Activated T-helper 1 cell treated with anti-CD3 and anti-CD28 coated beads, Interleukin-12 subunit alpha, Interleukin-12 subunit beta, Interleukin-2, Interleukin-4 antibody, amounts not matched to agents 30 ng/mL and 10 ng/mL and 1 ng/mL, durations not matched to agents 14 hours and 24 hours and 36 hours (primary cell): ENCODE measurements around the gene PLSCR1. TPM values are rescaled to one million over a fixed set of nuclear protein-coding genes. Genes with fewer than 3 reads are reported as not detected.
"Not testable (repeated sequence)": the region's sequence is repeated elsewhere in the genome, so short reads cannot be mapped to it uniquely, and the experiment has no call there.

Source experiments
- DNase-seq: peaks from one replicate; pipeline ENCODE4 v3.0.0; 2021; ENCODE audit warnings: low spot score
- H3K27ac Mint-ChIP-seq: one replicate; pipeline ENCODE4 v1.8.0; 2021; ENCODE audit warnings: mild to moderate bottlenecking, mixed read lengths
- H3K27me3 Mint-ChIP-seq: one replicate; pipeline ENCODE4 v1.8.0; 2022; ENCODE audit warnings: mild to moderate bottlenecking, moderate library complexity, mixed read lengths; ENCODE audit not compliant: insufficient read depth
- H3K36me3 Mint-ChIP-seq: one replicate; pipeline ENCODE4 v1.8.0; 2021; ENCODE audit warnings: low read depth, mixed read lengths
- H3K4me1 Mint-ChIP-seq: one replicate; pipeline ENCODE4 v1.8.0; 2021; ENCODE audit warnings: low read depth, mixed read lengths
- H3K4me3 Mint-ChIP-seq: one replicate; pipeline ENCODE4 v1.8.0; 2021; ENCODE audit warnings: mild to moderate bottlenecking, moderate library complexity, mixed read lengths
- H3K9me3 Mint-ChIP-seq: one replicate; pipeline ENCODE4 v1.8.0; 2021; ENCODE audit warnings: mixed read lengths
- intact Hi-C: fragments of 100-400 bp; cut with micrococcal nuclease; formaldehyde crosslinking; loops from one replicate; pipeline ENCODE4 v1.15.1; 2024
- total RNA-seq: library from RNA; stranded (reverse); gene quantifications from 2 replicates; pipeline ENCODE4 v1.2.3, GENCODE V29; 2022

Gene PLSCR1
- total RNA-seq, 1 donor from 2014 or later: 101 TPM

- H3K4me3 Mint-ChIP-seq: no peak overlapping the region
- peaks cover 52% of the 10 kb centered on the region for H3K4me1 Mint-ChIP-seq
- H3K27me3 Mint-ChIP-seq: no peaks in the 10 kb centered on the region
- intact Hi-C loops: loop anchor here (2.0 kb wide), 1 partner anchor 40 kb away; no protein-coding TSS in a partner anchor
- no peak overlapping the region for H3K27ac Mint-ChIP-seq
- no peak for DNase-seq
- H3K9me3 Mint-ChIP-seq: no peaks in the 10 kb centered on the region
- H3K36me3 Mint-ChIP-seq: peaks cover 16% of the 10 kb centered on the region
These were observed 41.4 kb downstream of the PLSCR1 start for GRCh38 chr3:146502887-146503460.

GRCh38 chr3:146501752-146502151 lies 42.7 kb downstream of the PLSCR1 start:
- DNase-seq: no peak
- Mint-ChIP-seq H3K36me3 (peaks cover 16% of the 10 kb centered on the region), H3K27me3 (no peaks in the 10 kb centered on the region), H3K4me3 (no peak overlapping the region), H3K4me1 (peaks cover 48% of the 10 kb centered on the region), H3K9me3 (no peaks in the 10 kb centered on the region), H3K27ac (no peak overlapping the region)
- intact Hi-C loops: loop anchor here (2.0 kb wide), 1 partner anchor 41 kb away; no protein-coding TSS in a partner anchor

- peaks cover 16% of the 10 kb centered on the region for H3K36me3 Mint-ChIP-seq
- H3K27ac Mint-ChIP-seq: no peak overlapping the region
- peaks cover 49% of the 10 kb centered on the region for H3K4me1 Mint-ChIP-seq
- no peaks in the 10 kb centered on the region for H3K9me3 Mint-ChIP-seq
- DNase-seq: no peak
- no peak overlapping the region for H3K4me3 Mint-ChIP-seq
- intact Hi-C loops: no loop called here
- no peaks in the 10 kb centered on the region for H3K27me3 Mint-ChIP-seq
These were observed 44.7 kb downstream of the PLSCR1 start for GRCh38 chr3:146499701-146500100.

- intact Hi-C loops: no loop called here
These were observed 46.2 kb downstream of the PLSCR1 start for GRCh38 chr3:146498002-146498736.

GRCh38 chr3:146497145-146497843 lies 47.1 kb downstream of the PLSCR1 start:
- DNase-seq, H3K27ac Mint-ChIP-seq, intact Hi-C loops, H3K4me3 Mint-ChIP-seq, H3K9me3 Mint-ChIP-seq, H3K36me3 Mint-ChIP-seq: not testable (repeated sequence)
- H3K4me1 Mint-ChIP-seq: peaks cover 29% of the 10 kb centered on the region
- peaks cover 13% of the 10 kb centered on the region for H3K27me3 Mint-ChIP-seq

More at GRCh38 chr3:146498002-146498736, 46.2 kb downstream of the PLSCR1 start:
- peak; percentile 37 for DNase-seq
- Mint-ChIP-seq H3K4me1 (peaks cover 37% of the 10 kb centered on the region), H3K27ac (peak overlapping the region; percentile 47), H3K9me3 (peaks cover 5% of the 10 kb centered on the region), H3K27me3 (peaks cover 4% of the 10 kb centered on the region), H3K4me3 (peak overlapping the region; percentile 64), H3K36me3 (peaks cover 12% of the 10 kb centered on the region)

- H3K36me3 Mint-ChIP-seq: peaks cover 4% of the 10 kb centered on the region
- intact Hi-C loops: no loop called here
- H3K27me3 Mint-ChIP-seq: peaks cover 17% of the 10 kb centered on the region
- H3K9me3 Mint-ChIP-seq: peaks cover 13% of the 10 kb centered on the region
- H3K4me3 Mint-ChIP-seq: no peak overlapping the region
- H3K4me1 Mint-ChIP-seq: peaks cover 26% of the 10 kb centered on the region
- no peak for DNase-seq
- no peak overlapping the region for H3K27ac Mint-ChIP-seq
These were observed 47.7 kb downstream of the PLSCR1 start for GRCh38 chr3:146496726-146497125.

GRCh38 chr3:146496251-146496650 lies 48.2 kb downstream of the PLSCR1 start:
- no peak overlapping the region for H3K27ac Mint-ChIP-seq
- H3K9me3 Mint-ChIP-seq: peaks cover 15% of the 10 kb centered on the region
- no peak for DNase-seq
- no peak overlapping the region for H3K4me3 Mint-ChIP-seq
- intact Hi-C loops: no loop called here
- peaks cover 22% of the 10 kb centered on the region for H3K4me1 Mint-ChIP-seq
- H3K27me3 Mint-ChIP-seq: peaks cover 20% of the 10 kb centered on the region
- peaks cover 4% of the 10 kb centered on the region for H3K36me3 Mint-ChIP-seq

- intact Hi-C loops: loop anchor here (2.0 kb wide), 1 partner anchor 25 kb away; the partner anchor contains the start of gene PLSCR2
- Mint-ChIP-seq H3K4me1 (peaks cover 22% of the 10 kb centered on the region), H3K4me3 (no peak overlapping the region), H3K27me3 (peaks cover 24% of the 10 kb centered on the region), H3K27ac (no peak overlapping the region), H3K36me3 (peaks cover 4% of the 10 kb centered on the region), H3K9me3 (peaks cover 27% of the 10 kb centered on the region)
- DNase-seq: no peak
These were observed 50.6 kb downstream of the PLSCR1 start for GRCh38 chr3:146493761-146494160.

GRCh38 chr3:146493221-146493620 lies 51.2 kb downstream of the PLSCR1 start:
- Mint-ChIP-seq H3K36me3 (peaks cover 4% of the 10 kb centered on the region), H3K9me3 (peaks cover 28% of the 10 kb centered on the region), H3K27me3 (peaks cover 26% of the 10 kb centered on the region), H3K27ac (no peak overlapping the region), H3K4me3 (no peak overlapping the region), H3K4me1 (peaks cover 16% of the 10 kb centered on the region)
- intact Hi-C loops: no loop called here
- no peak for DNase-seq

GRCh38 chr3:146491303-146491702 lies 53.1 kb downstream of the PLSCR1 start:
- Mint-ChIP-seq H3K27ac (no peak overlapping the region), H3K36me3 (no peaks in the 10 kb centered on the region), H3K27me3 (peaks cover 31% of the 10 kb centered on the region), H3K9me3 (peaks cover 34% of the 10 kb centered on the region), H3K4me3 (no peak overlapping the region), H3K4me1 (peaks cover 4% of the 10 kb centered on the region)
- DNase-seq: no peak
- intact Hi-C loops: no loop called here

- no peak overlapping the region for H3K4me3 Mint-ChIP-seq
- peaks cover 25% of the 10 kb centered on the region for H3K9me3 Mint-ChIP-seq
- intact Hi-C loops: no loop called here
- no peak for DNase-seq
- H3K36me3 Mint-ChIP-seq: peaks cover 2% of the 10 kb centered on the region
- H3K27ac Mint-ChIP-seq: no peak overlapping the region
- peaks cover 19% of the 10 kb centered on the region for H3K27me3 Mint-ChIP-seq
- H3K4me1 Mint-ChIP-seq: no peaks in the 10 kb centered on the region
These were observed 59.1 kb downstream of the PLSCR1 start for GRCh38 chr3:146485297-146485696.

- Mint-ChIP-seq H3K9me3 (peaks cover 7% of the 10 kb centered on the region), H3K4me3 (no peak overlapping the region), H3K27ac (no peak overlapping the region), H3K36me3 (no peaks in the 10 kb centered on the region), H3K4me1 (no peaks in the 10 kb centered on the region), H3K27me3 (peaks cover 15% of the 10 kb centered on the region)
- intact Hi-C loops: no loop called here
- no peak for DNase-seq
These were observed 68.2 kb downstream of the PLSCR1 start for GRCh38 chr3:146476094-146476740.
